Body of pancreas (tissue), 4 donors: ENCODE measurements around the gene FST.

ENCODE experiments used
- POLR2A ChIP-seq, 3 donors: fragments of 450-650 bp; IDR thresholded peaks; one replicate each; pipeline ENCODE4 v1.6.1; 2016; ENCODE audit warnings: antibody characterized with exemption in 3 of 3, mild to moderate bottlenecking in 2 of 3
- TF ChIP-seq, protein P1 (sequence below), 7 experiments: fragments of 450-650 bp in 4 of 7; fragments of 200-600 bp in 3 of 7; sonication (generic) in 3 of 7; IDR thresholded peaks; one replicate each; pipeline ENCODE4 v1.5.1; 2016 to 2019; ENCODE audit warnings: antibody characterized with exemption in 7 of 7

GRCh38 chr5:53488195-53488722 lies 7.8 kb downstream of the FST start:
- TF ChIP-seq POLR2A (IDR thresholded peaks at IDR 0.05), result no peak
- TF ChIP-seq, protein P1, sequence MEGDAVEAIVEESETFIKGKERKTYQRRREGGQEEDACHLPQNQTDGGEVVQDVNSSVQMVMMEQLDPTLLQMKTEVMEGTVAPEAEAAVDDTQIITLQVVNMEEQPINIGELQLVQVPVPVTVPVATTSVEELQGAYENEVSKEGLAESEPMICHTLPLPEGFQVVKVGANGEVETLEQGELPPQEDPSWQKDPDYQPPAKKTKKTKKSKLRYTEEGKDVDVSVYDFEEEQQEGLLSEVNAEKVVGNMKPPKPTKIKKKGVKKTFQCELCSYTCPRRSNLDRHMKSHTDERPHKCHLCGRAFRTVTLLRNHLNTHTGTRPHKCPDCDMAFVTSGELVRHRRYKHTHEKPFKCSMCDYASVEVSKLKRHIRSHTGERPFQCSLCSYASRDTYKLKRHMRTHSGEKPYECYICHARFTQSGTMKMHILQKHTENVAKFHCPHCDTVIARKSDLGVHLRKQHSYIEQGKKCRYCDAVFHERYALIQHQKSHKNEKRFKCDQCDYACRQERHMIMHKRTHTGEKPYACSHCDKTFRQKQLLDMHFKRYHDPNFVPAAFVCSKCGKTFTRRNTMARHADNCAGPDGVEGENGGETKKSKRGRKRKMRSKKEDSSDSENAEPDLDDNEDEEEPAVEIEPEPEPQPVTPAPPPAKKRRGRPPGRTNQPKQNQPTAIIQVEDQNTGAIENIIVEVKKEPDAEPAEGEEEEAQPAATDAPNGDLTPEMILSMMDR (IDR thresholded peaks at IDR 0.05), result no peak
